SIG-M5 (cell line): Measurements from ENCODE around the gene CMTM4.
"Not testable (repeated sequence)": the region's sequence is repeated elsewhere in the genome, so short reads cannot be mapped to it uniquely, and the experiment has no call there.

Experiments used
- DNase-seq: peaks from one replicate; lab custom pipeline; 2025; lab: John Stamatoyannopoulos, UW

Gene CMTM4

DNA sequence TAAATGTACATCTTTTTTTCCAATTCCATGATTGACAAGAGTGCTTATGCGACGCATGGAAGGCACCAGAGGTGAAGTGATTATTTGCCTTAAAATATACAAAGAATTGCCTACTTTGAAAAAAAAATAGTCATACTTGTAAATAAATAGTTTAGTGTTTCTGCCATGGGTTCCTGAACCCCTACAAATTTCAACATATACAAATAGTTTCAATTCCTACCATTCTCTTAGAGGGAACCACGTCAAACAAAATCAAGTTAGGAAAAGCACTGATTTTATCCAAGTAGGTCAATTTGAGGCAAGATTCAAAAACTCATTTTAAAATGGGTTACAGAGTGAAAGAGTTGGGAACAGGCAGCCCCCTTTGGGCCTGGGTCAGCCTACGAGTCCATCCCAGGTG lies 80.4 kb downstream of the CMTM4 start:
- DNase-seq: no peak

DNA sequence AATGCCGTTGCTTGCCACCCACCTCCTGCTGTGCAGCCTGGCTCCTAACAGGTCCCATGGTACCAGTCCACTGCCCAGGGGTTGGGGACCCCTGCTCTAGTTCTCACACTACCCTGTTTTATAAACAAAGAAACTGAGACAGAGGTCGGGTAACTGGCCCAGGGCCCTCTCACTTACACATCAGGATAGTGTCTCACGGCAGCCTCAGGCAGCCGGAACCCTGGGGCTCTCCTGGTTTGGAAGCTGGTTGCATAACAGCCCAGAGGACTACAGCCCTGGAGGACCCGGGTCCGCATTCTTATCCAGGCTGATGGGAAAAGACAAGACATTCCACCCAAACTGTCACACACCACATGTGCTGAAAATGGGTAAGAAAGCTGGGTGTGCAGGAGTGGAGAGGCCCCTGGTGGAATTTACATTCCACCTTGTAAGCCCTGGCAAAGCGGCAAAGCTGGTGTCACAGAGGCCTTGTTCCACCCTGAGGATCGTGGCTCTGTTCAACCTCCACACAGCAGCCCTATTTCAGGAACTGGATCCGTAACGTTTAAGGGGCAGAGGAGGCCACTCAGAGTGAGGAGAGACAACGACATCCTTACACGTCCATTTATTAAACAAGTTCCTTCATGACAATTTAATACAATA lies 82.3 kb downstream of the CMTM4 start:
- no peak for DNase-seq

DNA sequence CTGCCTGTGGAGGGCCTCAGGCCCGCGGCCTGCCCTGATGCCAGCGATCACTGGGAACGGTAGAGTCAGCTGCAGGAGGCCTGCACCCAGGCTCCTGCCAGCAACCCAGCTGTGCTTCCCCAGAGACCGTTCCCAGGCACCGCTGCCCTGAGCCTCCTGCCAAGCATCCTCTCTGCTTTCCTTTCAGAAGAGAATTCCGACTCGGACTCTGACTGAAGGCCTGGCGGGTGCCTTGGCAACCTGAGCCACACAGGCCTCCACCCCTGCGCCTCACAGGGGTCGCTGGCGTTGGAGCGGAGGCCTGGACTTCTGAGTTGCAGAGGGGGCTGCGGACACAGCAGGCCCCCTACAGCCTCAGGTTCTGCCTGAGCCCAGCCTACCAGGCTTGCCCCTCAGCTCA lies 84.1 kb downstream of the CMTM4 start:
- DNase-seq: no peak

DNA sequence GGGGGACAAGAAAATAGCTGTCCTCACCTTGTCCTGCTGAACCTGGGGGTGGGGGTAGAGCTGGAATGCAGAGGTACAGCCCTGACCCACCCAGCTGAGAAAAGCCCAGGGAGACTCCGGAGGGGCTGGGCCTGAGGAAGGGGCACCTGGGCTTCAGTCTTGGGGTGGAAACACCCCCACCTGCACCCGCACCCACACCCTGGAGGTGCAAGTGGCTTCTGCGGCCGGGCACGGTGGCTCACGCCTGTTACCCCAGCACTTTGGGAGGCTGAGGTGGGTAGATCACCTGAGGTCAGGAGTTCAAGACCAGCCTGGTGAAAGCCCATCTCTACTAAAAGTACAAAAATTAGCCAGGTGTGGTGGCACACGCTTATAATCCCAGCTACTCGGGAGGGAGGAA lies 84.6 kb downstream of the CMTM4 start:
- DNase-seq: not testable (repeated sequence)

DNA sequence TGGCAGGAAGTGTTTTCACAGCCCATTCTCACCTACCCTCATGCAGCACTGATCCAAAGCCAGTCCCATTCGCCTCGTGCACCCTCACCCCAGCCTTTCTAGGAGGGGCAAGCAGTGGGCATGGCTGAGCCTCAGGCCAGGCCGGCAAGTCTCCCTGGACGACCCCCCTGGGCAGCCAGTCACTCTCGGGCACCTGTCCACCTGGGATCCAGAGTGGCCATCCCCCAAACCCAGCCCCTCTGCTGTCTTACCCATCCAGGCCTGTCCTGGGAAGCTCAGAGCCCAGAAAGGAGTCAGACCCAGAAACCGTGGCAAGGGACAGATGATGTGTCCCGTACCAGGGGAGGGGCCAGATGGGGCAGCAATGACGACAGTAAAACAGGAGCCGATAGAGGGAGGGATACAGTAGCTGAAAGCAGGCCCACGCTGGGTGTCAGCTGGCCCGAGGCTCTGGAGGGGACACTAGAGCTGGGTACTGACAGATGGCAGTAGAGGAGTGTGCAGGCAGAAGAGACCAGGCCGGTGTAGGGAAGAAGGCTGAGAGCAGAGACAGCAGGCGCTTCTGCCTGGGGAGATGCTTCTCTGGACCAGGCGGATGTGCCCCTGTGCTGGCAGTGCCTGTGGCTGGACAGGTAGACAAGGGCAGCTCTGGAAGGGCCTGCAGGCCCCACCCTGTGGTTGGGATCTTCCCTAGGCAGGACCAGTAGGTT lies 86.3 kb downstream of the CMTM4 start:
- DNase-seq: no peak

DNA sequence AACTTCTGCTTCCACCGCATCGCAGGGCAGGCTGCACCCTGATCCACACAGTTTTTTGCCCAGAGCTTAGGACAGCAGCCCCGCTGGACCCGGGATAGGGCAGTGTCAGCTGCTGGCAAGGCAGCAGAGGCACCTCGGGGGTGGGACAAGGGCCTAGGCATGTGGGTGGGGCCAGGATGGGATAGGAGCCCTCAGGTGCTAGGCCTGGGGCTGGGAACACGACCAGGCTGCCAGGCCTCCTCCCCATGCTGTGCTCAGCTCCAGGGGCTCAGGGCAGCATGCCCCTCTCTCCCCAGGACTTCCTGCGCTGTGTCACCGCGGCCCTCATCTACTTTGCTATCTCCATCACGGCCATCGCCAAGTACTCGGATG lies 87.4 kb downstream of the CMTM4 start:
- no peak for DNase-seq

DNA sequence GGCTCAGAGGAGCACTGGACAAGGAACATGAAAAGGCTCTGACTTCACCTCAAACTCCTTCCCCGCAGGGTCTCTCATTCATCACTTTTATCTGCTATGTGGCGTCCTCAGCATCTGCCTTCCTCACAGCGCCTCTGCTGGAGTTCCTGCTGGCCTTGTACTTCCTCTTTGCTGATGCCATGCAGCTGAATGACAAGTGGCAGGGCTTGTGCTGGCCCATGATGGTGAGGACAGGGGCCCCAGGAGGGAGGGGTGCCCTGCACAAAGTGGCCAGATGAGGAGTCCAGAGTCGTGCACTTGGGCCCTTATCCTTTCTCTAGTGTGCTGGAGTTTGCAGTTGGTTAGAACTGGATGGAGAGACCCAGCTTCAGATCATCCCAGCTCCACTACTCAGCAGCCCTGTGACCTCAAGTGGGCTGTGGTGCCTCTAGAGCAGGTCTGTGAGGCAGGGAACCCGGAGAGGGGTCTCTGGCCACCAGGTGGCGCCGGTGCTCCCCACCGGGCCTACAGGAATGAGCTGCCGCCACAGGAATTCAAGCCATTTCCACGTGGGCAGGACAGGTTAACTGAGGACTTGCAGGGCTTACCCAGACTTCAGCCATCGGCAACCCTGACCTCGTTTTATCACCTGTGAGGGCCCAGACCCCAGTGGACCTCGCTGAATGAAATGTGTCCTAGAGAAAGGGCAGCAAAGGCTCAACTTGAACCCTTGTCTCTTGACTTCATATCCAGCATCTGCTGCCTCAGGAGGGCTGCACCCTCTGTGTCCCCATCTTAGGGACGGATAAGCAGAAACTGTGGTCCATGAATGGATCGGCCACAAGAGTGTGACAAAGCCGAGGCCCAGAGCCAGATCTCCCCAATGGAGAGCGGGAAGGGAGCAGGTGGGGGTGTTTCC lies 88.1 kb downstream of the CMTM4 start:
- DNase-seq: no peak

DNA sequence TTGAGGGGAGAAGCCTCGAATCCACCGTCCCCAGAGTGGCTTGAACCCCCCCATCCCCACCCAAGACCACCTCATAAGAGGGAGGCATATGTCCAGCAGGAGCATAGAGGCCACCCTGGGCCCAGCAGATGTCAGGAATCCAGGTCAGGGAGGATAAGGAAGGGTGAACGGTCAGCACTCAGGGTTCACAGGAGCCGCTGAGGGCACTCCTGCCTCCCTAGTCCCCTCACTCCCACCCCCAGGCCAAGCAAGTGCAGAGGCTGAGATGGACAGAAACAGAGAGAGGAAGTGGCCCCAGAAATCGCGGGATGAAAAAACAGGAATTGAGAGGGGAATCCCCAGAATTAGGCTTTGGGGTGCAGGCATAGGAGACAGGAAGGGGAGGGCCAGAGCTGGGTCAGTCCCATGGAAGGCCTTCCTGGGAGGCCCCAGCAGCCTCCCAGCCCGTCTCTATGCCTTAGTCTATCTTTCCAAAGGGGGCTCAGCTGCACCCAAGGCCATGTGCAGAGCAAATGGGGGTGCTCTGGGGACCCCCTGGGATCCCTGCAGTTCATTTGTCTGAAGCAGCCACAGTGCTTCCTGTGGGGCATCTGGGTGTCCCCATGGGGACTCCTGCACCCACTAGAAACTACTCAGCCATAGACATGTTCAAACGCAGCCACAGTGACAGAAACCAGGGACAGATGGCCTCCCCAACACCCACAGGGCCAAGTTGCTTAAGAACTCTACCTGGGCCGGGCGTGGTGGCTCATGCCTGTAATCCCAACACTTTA lies 90.4 kb downstream of the CMTM4 start:
- no peak for DNase-seq

DNA sequence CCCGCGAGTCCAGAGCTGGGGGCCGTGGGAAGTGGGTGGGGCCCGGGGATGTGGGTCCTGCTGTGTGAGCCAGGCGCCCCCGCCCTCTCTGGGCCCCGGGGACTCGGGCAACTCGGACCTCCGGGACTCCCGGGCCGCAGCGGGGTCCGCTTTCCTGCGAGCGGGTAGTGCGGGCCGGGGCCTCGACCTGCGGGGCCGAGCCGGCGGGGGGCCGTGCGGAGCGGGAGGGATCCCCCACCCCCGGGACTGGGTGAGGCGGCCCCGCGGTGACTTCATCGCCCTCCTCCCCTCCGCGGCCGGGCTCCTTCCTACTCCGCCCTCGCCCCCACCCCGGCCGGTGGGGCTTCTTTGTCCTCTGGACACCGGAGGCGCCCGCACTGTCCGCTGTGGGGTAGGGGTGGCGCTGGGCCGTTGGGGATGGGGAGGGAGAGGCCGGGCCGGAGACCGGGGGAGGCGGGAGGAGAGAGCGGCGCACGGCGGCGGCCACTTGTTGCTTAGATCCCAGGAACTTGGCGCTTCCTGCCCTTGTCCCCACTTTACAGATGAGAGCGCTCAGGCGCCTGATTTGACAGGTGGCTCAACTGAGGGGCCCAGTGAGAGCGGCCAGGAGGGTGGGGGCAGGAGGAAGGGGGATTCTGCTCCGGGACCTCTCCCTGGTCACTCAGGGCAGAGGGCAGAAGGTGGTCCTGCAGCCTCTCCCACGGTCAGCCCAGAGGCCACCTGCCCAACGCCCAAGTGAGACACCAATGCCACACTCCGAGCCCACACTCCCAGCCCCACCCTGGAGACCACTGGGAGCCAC lies 91.2 kb downstream of the CMTM4 start:
- DNase-seq: no peak

DNA sequence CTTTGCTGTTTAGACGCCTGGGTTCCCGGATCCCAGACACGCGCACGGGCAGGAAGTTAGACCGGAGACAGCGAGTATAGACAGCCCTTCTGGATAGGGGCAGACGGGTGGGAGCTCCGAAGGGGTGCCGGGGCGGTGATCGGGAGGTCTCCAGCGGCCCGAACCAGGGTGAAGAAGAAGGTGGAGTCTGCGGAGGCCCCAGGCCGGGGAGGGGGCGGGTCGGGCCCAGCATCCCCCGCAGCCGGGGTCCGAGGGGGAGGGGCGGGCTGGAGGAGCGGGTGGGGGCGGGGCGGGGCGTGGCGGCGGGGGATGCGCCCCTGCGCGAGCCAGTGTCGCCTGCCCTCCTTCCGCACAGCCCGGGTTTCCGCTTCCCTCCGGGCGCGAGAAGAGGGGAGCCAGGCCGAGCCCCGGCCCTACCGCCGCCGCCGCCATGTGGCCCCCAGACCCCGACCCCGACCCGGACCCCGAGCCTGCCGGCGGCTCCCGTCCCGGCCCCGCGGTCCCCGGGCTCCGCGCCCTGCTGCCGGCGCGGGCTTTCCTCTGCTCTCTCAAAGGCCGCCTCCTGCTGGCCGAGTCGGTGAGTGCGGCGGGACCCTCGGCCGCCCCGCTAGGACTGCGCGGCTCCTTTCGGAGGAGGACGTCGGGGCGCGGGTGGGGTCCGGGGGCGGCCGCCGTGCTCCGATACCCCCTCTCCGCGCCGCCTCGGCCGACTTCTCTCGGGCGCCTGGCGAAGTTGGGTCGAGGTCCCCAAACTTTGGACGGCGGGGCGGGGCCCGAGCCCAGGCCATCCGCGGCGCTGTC lies 92.0 kb downstream of the CMTM4 start, which contains the start of gene CMTM3:
TSS of gene CMTM3 (plus strand) at position 329 of the 801 bp plus-strand sequence. CDS start at position 431, 102 bp downstream.
- no peak for DNase-seq

DNA sequence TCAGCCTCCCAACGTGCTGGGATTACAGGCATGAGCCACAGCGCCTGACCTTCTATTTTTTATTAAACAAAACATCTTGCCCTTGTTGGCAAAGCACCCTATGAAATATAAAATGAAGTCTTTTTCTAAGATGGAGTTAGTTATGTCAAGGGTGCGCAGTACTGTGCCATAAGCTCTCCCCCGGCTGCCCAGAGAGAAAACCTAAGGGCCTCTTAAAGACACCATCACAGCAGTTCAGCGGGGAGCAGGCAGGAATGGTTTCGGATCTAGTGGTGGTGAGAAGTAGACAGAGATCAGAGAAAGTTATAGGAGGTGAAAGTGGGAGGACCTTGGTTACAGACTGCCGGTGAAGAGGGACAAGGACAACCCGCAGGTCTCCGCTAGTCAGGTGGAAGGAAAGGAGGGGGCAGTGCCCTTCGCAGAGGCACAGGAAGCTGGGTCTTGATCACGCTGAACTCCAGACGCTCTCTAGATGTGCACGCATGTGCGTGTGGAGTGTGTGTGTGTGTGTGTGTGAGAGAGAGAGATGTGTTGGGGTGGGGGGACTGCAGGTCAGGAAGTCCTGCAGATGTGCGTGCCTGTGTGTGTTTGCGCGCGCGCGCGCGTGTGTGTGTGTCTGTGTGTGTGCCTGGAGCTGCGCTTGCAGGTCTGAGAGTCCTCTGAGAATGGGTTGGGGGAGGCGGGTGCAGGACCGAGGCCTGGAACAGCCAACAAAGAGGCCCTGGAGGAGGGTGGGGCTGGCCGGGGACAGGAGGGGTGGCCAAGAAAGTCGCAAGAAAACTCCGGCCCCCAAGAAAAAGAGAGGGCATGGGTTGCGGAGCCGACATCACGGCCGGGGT lies 92.8 kb downstream of the CMTM4 start:
- DNase-seq: no peak

DNA sequence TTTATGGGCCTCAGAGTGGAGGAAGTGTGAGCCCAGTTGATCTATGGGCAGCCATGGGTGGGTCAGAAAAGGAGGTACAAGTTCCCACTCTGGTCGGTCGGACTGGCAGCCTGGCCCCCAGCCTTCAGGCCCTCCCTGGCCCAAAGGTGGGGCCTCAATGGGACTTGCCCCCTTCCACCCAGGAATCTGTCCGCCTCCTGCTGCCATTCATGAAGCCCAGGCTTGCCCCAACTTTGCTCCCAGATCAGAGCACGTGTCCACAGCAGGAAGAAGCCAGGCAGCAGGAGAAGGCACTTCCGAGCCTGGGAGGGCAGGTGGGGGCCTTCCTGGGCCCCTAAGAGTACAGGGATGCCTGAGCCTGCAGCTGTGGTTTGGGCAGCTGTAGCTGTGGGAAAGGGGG lies 95.1 kb downstream of the CMTM4 start:
- no peak for DNase-seq

DNA sequence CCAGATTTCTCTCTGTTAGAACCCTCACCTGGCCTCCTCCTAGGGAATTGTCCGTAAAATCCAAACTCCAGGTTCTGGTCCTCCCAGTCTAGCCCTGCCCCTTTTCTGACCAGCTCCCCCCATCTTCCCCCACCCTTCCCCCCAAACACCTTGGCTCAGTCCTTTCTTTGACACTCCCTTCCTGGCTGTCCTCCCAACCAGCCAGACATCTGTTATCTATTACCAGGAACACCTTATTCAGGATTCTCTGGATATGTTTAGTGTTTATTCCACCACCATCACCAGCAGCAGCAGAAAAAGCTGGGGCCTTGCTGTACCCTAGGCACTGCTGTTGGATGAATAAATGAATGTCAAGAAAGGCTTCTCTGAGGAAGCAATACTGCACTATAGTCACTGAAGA lies 96.1 kb downstream of the CMTM4 start:
- DNase-seq: no peak

DNA sequence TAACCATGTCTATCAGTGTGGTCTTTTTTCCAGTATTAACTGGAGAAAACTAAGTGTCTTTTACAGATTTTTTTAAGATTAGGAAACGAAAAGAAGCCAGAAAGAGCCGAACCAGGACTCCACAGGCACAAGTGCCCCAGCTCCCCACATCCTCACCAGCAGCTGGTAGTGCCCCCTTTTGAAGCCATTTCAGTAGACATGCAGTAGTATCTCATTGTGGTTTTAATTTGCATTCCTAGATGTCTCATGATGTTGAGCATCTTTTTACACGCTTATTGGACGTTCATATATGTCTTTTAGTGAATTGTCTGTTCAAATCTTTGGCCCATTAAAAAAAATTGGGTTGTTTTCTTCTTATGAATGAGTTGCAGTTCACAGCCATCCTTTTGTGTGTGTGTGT lies 96.8 kb downstream of the CMTM4 start:
- DNase-seq: no peak

DNA sequence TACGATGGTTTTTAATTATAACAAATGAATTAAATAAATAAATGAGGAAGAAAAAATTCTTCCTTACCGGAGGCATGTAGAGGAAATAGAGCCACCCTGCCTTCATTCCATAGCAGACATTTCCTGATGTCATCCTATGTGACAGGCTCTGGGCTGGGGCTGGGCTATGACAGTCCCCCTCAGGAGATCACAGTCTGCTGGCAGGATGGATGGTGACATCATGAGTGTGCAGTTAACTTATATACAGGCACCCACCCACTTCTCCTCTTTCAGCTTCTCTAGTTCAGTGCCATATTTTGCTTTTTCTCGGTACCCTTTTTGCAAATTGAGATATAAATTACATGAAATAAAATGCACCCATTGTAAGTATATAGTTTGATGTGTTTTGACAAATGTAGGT lies 98.4 kb downstream of the CMTM4 start:
- DNase-seq: no peak

DNA sequence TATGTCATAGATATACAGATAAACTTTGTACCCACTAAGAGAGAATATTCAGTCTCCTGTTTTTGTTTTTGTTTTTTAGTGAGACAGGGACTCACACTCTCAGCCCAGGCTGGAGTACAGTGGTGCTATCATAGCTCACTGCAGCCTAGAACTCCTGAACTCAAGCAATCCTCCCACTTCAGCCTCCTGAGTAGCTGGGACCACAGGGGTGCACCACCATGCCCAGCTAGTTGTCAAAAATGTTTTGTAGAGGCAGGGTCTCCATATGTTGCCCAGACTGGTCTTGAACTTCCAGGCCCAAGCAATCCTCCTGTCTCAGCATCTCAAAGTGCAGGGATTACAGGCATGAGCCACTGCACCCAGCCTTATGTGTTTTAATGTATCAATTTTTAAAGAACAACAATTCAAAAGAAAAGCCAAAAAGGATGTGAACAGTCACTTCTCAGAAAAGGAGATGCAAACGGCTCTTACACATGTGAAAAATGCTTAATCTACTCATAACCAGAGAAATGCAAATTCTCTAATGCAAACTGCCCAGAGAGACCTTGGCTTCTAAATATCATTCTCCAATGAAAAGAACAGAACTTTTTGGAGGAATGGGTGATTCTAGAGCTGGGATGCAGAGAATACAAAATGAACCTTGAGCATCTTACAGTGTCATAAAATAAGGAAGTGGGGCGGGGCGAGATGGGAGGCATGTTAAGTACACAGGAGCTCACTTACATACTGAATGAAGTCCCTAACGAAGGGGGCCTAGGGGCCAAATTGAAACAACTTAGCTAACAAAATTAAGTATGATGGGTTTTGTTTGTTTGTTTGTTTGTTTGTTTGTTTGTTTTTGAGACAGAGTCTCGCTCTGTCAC lies 99.3 kb downstream of the CMTM4 start:
- DNase-seq: no peak

DNA sequence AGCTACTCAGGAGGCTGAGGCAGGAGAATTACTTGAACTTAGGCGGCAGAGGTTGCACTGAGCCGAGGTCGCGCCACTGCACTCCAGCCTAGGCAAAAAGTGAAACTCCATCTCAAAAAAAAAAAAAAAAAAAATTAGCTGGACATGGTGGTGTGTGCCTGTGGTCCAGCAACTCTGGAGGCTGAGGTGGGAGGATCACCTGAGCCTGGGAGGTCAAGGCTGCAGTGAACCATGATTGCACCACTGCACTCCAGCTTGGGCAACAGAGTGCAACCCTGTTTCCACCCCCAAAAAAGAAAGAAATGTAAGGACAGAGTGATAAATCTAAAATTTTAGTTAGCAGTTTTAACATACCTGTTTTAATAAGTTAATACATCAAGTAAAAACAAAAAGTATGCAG lies 100.0 kb downstream of the CMTM4 start:
- DNase-seq: not testable (repeated sequence)

DNA sequence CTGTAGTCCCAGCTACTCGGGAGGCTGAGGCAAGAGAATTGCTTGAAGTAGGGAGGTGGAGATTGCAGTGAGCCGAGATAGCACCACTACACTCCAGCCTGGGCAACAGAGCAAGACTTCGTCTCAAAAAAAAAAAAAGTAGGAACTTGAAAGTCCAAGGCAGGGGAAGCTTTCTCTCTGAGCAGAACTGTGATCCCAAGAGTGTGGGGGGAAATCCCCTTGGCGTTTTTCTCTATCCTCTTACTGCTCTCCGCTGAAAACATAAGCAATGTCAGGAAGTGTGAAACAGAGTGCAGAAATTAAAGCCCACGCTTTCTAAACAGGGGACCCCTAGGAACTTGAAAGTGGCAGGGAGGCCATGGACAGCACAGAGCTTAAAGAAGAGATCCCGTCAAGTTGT lies 101.8 kb downstream of the CMTM4 start:
- no peak for DNase-seq

DNA sequence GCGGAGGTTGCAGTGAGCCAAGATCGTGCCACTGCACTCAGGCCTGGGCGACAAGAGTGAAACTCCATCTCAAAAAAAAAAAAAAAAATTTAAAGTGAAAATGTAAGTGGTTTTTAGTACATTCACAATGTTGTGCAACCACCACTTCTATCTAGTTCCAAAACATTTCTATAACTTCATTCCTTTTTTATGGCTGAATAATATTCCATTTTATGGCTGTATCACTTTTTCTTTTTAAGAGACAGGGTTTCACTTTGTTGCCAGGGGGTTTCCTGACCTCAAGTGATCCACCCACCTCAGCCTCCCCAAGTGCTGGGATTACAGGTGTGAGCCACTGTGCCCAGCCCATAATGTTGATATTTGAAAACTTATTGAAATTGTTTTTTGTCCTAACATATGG lies 103.7 kb downstream of the CMTM4 start:
- no peak for DNase-seq
